ENCODE data around the gene PRMT9.

PRMT9 gene

GRCh38 chr4:147683717-147684700 is at the start of gene PRMT9:
TSS of gene PRMT9 (minus strand) at chr4:147684163. CDS start at chr4:147683987, 176 bp downstream.
- Histone ChIP-seq H3K36me3 (ENCODE audit: control insufficient read depth, insufficient read depth, low read length) (0 out of 2 replicates have a peak, but pooled peaks cover 1% of the 10 kb centered on the region), H3K9me3 (ENCODE audit: control insufficient read depth, insufficient read depth, low read length) (no peaks in the 10 kb centered on the region), H3K4me1 (ENCODE audit: control insufficient read depth, insufficient read depth, low read length) (peaks cover 13% of the 10 kb centered on the region), H3K27ac (ENCODE audit: low read depth, low read length) (peak within 1 kb of the TSS; percentile 77), H3K27me3 (ENCODE audit: control insufficient read depth, insufficient read depth, low read length) (no peaks in the 10 kb centered on the region), H3K9ac (ENCODE audit: low read depth, low read length) (peak within 1 kb of the TSS; percentile 90), H3K4me3 (ENCODE audit: low read depth, low read length) (peak within 1 kb of the TSS; percentile 94)

DNA sequence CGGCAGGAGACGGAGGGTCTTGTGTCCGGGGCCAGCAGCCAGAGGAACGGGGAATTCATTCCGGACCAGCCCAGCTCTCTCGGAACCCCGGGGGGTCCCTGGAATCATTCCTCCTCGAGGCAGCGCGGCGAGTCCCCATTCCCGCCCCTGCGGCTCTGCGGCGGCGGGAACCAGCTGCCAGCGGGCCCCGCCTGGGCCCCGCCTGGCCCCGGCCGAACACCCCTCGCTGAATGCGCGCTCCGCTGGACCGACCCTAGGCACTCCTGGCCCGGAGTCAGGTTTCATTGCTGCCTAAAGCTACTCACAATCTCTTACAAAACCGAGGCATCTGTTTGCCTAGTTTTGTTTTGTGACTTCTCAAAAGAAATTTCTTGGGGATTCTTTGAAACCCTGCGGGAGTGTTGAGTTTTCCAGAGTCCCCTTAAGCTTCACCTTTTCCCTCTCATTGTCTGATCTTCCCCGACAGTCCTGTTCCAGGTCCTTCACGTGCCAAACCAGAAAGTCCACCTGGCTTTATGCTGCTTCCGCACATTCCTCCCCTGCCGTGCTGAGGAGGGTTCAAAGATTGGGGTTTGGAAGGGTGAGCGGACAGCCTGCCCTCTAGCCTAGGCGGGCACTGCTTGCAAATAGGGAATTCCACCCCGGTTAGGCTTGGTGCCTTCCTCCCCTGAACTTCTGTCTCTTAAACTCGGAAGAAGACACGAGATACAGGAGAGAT is 48.7 kb upstream of the PRMT9 start:
- peak overlapping the region; percentile 87 for H3K4me3 ChIP-seq (ENCODE audit: low read depth, low read length)
- no peaks in the 10 kb centered on the region for H3K36me3 ChIP-seq (ENCODE audit: control insufficient read depth, insufficient read depth, low read length)
- H3K9ac ChIP-seq (ENCODE audit: low read depth, low read length): peak overlapping the region; percentile 76
- peaks cover 80% of the 10 kb centered on the region for H3K27me3 ChIP-seq (ENCODE audit: control insufficient read depth, insufficient read depth, low read length)
- H3K27ac ChIP-seq (ENCODE audit: low read depth, low read length): peak overlapping the region; percentile 83
- H3K4me1 ChIP-seq (ENCODE audit: control insufficient read depth, insufficient read depth, low read length): peaks cover 54% of the 10 kb centered on the region
- no peaks in the 10 kb centered on the region for H3K9me3 ChIP-seq (ENCODE audit: control insufficient read depth, insufficient read depth, low read length)

- peak within 1 kb of the TSS; percentile 76 for H3K9ac ChIP-seq (ENCODE audit: low read depth, low read length)
- H3K9me3 ChIP-seq (ENCODE audit: control insufficient read depth, insufficient read depth, low read length): no peaks in the 10 kb centered on the region
- H3K27me3 ChIP-seq (ENCODE audit: control insufficient read depth, insufficient read depth, low read length): peaks cover 88% of the 10 kb centered on the region
- H3K27ac ChIP-seq (ENCODE audit: low read depth, low read length): peak within 1 kb of the TSS; percentile 83
- peak within 1 kb of the TSS; percentile 87 for H3K4me3 ChIP-seq (ENCODE audit: low read depth, low read length)
- H3K36me3 ChIP-seq (ENCODE audit: control insufficient read depth, insufficient read depth, low read length): no peaks in the 10 kb centered on the region
- H3K4me1 ChIP-seq (ENCODE audit: control insufficient read depth, insufficient read depth, low read length): peaks cover 49% of the 10 kb centered on the region
These were observed 47.9 kb upstream of the PRMT9 start, which contains the start of gene ARHGAP10 for GRCh38 chr4:147731580-147732517. TSS of gene ARHGAP10 (plus strand) at chr4:147732088. CDS start at chr4:147732302, 214 bp downstream.

DNA sequence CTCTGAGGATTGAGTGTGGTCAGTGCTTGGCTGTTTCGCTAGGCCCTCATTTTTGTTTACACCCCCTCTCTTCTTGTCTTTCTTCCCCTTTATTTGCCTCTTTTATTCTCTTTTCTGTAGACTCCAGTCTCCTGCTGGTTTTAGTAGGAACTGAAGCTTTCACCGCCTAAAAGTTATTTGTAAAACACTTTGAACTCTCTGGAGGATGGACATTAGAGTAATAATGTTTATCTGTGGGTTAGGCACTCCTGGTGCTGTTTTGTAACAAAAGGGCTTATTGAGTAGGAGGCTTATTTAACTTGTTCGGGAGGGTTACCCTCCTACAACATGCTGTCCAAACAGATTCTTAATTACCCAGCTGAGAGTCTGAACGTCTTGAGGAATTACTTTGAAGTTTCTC is 46.4 kb upstream of the PRMT9 start:
- H3K4me3 ChIP-seq (ENCODE audit: low read depth, low read length): peak overlapping the region; percentile 87; the same call in 1 of the 2 replicates
- no peak overlapping the region for H3K9ac ChIP-seq (ENCODE audit: low read depth, low read length)
- H3K27me3 ChIP-seq (ENCODE audit: control insufficient read depth, insufficient read depth, low read length): peaks cover 79% of the 10 kb centered on the region
- no peaks in the 10 kb centered on the region for H3K36me3 ChIP-seq (ENCODE audit: control insufficient read depth, insufficient read depth, low read length)
- no peaks in the 10 kb centered on the region for H3K9me3 ChIP-seq (ENCODE audit: control insufficient read depth, insufficient read depth, low read length)
- peaks cover 34% of the 10 kb centered on the region for H3K4me1 ChIP-seq (ENCODE audit: control insufficient read depth, insufficient read depth, low read length)
- H3K27ac ChIP-seq (ENCODE audit: low read depth, low read length): no peak overlapping the region

DNA sequence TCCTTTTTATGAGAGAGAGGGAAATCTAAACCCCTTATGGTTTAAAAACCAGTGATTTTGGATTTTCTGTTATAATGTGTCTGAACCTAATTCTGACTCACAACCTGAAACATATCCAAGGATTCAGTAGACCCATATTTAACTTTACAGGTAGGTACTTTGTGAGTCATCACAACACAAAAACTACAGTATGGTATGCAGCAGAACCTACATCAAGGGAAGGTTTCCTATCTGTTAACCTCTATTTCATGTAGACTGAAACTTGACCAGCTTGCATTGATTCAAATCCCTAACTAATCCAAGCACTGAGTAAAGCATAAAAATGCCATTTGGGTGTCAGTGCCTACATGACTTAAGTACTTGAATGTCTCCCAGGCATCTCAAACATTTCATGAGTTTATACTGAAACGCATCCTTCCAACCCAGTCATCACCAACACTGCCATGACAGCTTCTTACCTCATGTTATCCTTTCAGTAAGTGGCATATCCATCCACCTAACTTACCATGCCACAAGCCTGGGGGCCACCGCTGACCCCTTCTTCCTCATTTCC is 43.6 kb upstream of the PRMT9 start:
- no peaks in the 10 kb centered on the region for H3K9me3 ChIP-seq (ENCODE audit: control insufficient read depth, insufficient read depth, low read length)
- H3K4me1 ChIP-seq (ENCODE audit: control insufficient read depth, insufficient read depth, low read length): peaks cover 20% of the 10 kb centered on the region
- peaks cover 51% of the 10 kb centered on the region for H3K27me3 ChIP-seq (ENCODE audit: control insufficient read depth, insufficient read depth, low read length)
- H3K36me3 ChIP-seq (ENCODE audit: control insufficient read depth, insufficient read depth, low read length): no peaks in the 10 kb centered on the region
- H3K4me3 ChIP-seq (ENCODE audit: low read depth, low read length): no peak overlapping the region
- H3K9ac ChIP-seq (ENCODE audit: low read depth, low read length): no peak overlapping the region
- H3K27ac ChIP-seq (ENCODE audit: low read depth, low read length): no peak overlapping the region

GRCh38 chr4:147725673-147726072 is 41.7 kb upstream of the PRMT9 start:
- H3K27ac ChIP-seq (ENCODE audit: low read depth, low read length): no peak overlapping the region
- no peak overlapping the region for H3K4me3 ChIP-seq (ENCODE audit: low read depth, low read length)
- H3K4me1 ChIP-seq (ENCODE audit: control insufficient read depth, insufficient read depth, low read length): peaks cover 13% of the 10 kb centered on the region
- H3K27me3 ChIP-seq (ENCODE audit: control insufficient read depth, insufficient read depth, low read length): peaks cover 38% of the 10 kb centered on the region
- no peak overlapping the region for H3K9ac ChIP-seq (ENCODE audit: low read depth, low read length)
- no peaks in the 10 kb centered on the region for H3K9me3 ChIP-seq (ENCODE audit: control insufficient read depth, insufficient read depth, low read length)
- H3K36me3 ChIP-seq (ENCODE audit: control insufficient read depth, insufficient read depth, low read length): no peaks in the 10 kb centered on the region

DNA sequence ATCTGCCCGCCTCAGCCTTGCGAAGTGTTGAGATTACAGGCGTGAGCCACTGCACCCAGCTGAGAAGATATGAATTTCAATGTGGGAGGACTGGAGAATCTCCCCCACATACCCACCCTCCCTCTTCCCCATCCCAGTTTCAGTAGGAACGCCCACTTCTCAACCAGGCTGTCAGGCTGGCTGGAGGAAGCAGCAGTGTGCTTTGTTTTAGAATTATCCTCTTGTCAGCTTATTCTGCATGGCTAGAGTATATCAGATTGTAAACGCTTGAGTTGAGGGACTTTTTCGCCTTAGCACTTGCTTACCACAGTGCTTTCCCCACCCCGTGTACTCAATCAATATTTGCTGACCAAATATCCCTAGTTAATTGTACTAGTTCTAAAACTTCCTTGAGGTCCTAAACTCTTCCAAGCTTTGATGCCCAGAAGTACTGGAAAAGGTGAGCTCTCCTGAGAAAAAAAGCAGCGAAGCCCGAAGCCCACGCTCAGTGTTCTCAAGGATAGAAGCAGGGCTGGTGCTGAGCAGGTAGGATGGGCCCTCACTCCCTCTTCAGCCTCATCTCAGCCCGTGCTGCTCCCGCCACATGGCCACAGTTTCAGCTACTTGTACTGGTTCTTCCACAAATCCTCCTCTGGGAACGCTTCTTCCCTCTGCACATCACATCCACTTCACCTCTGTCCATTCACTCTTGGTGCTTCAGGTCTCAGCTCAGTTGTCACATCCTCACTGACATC is 40.7 kb upstream of the PRMT9 start:
- Histone ChIP-seq H3K9me3 (ENCODE audit: control insufficient read depth, insufficient read depth, low read length) (no peaks in the 10 kb centered on the region), H3K9ac (ENCODE audit: low read depth, low read length) (no peak overlapping the region), H3K4me3 (ENCODE audit: low read depth, low read length) (no peak overlapping the region), H3K4me1 (ENCODE audit: control insufficient read depth, insufficient read depth, low read length) (0 out of 2 replicates have a peak, but pooled peaks cover 6% of the 10 kb centered on the region), H3K36me3 (ENCODE audit: control insufficient read depth, insufficient read depth, low read length) (no peaks in the 10 kb centered on the region), H3K27me3 (ENCODE audit: control insufficient read depth, insufficient read depth, low read length) (peaks cover 27% of the 10 kb centered on the region), H3K27ac (ENCODE audit: low read depth, low read length) (no peak overlapping the region)

DNA sequence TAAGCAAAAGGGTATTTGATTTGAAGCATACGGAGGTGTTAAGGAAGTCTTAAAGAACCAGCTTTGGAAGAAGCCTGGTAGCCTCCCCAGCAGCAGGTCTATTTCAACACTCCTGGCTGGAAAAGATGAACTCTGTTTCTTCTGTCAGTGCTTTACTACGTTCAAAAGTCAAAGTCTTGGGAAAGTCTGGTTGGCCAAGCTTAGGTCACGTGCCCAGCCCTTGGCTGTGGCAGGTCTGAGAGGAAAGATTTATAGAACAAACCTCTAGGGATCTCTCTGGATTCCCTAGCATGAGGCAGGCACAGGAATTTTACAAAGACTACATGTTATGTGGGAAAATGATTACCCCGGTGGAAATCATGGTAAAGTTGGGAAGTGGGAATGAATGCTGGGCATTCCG is 39.4 kb upstream of the PRMT9 start:
- H3K9ac ChIP-seq (ENCODE audit: low read depth, low read length): no peak overlapping the region
- H3K36me3 ChIP-seq (ENCODE audit: control insufficient read depth, insufficient read depth, low read length): no peaks in the 10 kb centered on the region
- no peaks in the 10 kb centered on the region for H3K9me3 ChIP-seq (ENCODE audit: control insufficient read depth, insufficient read depth, low read length)
- peaks cover 14% of the 10 kb centered on the region for H3K27me3 ChIP-seq (ENCODE audit: control insufficient read depth, insufficient read depth, low read length)
- H3K4me1 ChIP-seq (ENCODE audit: control insufficient read depth, insufficient read depth, low read length): 0 out of 2 replicates have a peak, but pooled peaks cover 6% of the 10 kb centered on the region
- H3K4me3 ChIP-seq (ENCODE audit: low read depth, low read length): no peak overlapping the region
- H3K27ac ChIP-seq (ENCODE audit: low read depth, low read length): no peak overlapping the region

DNA sequence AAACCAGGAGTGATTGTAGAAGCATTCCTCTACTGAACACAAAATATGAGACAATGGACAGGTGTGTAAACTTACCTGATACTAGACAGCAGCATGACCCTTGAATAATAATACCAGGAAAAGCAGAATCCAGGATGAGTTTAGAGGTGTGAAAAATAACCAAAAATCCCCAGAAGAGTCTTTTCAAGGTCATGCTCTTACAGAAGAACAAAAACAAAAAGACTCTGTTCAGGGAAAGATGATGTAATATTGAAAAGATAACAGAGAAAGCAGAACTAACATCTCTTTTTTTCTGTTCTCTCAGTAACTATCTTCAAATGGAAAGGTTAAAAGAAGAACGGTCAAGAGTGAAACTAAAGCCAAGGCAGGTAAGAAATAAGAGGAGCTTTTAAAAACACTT is 33.9 kb upstream of the PRMT9 start:
- Histone ChIP-seq H3K36me3 (ENCODE audit: control insufficient read depth, insufficient read depth, low read length) (no peaks in the 10 kb centered on the region), H3K27ac (ENCODE audit: low read depth, low read length) (no peak overlapping the region), H3K27me3 (ENCODE audit: control insufficient read depth, insufficient read depth, low read length) (no peaks in the 10 kb centered on the region), H3K9me3 (ENCODE audit: control insufficient read depth, insufficient read depth, low read length) (no peaks in the 10 kb centered on the region), H3K4me1 (ENCODE audit: control insufficient read depth, insufficient read depth, low read length) (no peaks in the 10 kb centered on the region), H3K9ac (ENCODE audit: low read depth, low read length) (no peak overlapping the region), H3K4me3 (ENCODE audit: low read depth, low read length) (no peak overlapping the region)

Data from HUES48 (cell line).